H1 (cell line): ENCODE data around the gene DEDD. TPM values are rescaled to one million over a fixed set of nuclear protein-coding genes. Genes with fewer than 3 reads are reported as not detected.
A peak's percentile ranks its signal among the peaks of the same experiment; 100 is the strongest.

Experiments
- CTCF ChIA-PET: fragments of 300-600 bp; sonication (Branson Sonifier 250); formaldehyde crosslinking; loops from one replicate; lab custom pipeline; 2021; ENCODE audit not compliant: partially characterized antibody; lab: Charles Lee
- POLR2A ChIA-PET: fragments of 300-600 bp; sonication (Branson Sonifier 250); formaldehyde crosslinking; loops from one replicate; lab custom pipeline; 2021; ENCODE audit warnings: inconsistent platforms; ENCODE audit not compliant: partially characterized antibody; lab: Charles Lee
- DNase-seq, 2 experiments: peaks; one replicate each; pipeline versions ENCODE4 v3.0.0 to v3.0.0-alpha.2; 2010 to 2022; ENCODE audit warnings: low spot score in 2 of 2, low read depth in 1 of 2, mixed read lengths in 1 of 2
- FAIRE-seq: peaks from 2 replicates; lab custom pipeline; 2011; peaks lifted over from hg19 to GRCh38; lab: Jason Lieb, UNC
- H2AFZ ChIP-seq: 2 replicates; pipeline ENCODE4 v1.8.1; 2012; ENCODE audit warnings: low read length, inconsistent platforms
- H2AK5ac ChIP-seq: 2 replicates; pipeline ENCODE4 v1.6.1; 2013; ENCODE audit warnings: low read depth, low read length
- H2BK120ac ChIP-seq: replicated peaks from 2 replicates; pipeline ENCODE3; 2013; ENCODE audit warnings: low read depth, low read length, inconsistent platforms
- H2BK12ac ChIP-seq: 2 replicates; pipeline ENCODE4 v1.6.1; 2013; ENCODE audit warnings: low read depth, low read length
- H2BK15ac ChIP-seq: 2 replicates; pipeline ENCODE4 v1.6.1; 2013; ENCODE audit warnings: low read length
- H2BK20ac ChIP-seq: 2 replicates; pipeline ENCODE4 v1.6.1; 2013; ENCODE audit warnings: low read length
- H2BK5ac ChIP-seq: 2 replicates; pipeline ENCODE4 v1.6.1; 2013; ENCODE audit warnings: low read depth, low read length
- H3K14ac ChIP-seq: 2 replicates; pipeline ENCODE4 v1.6.1; 2013; ENCODE audit warnings: inconsistent platforms; ENCODE audit not compliant: insufficient read length
- H3K18ac ChIP-seq: 2 replicates; pipeline ENCODE4 v1.6.1; 2013; ENCODE audit warnings: low read length; ENCODE audit errors: extremely low read depth
- H3K23ac ChIP-seq: 2 replicates; pipeline ENCODE4 v1.6.1; 2013; ENCODE audit warnings: inconsistent platforms; ENCODE audit not compliant: insufficient read length
- H3K23me2 ChIP-seq: 2 replicates; pipeline ENCODE4 v1.6.1; 2013; ENCODE audit warnings: low read depth, low read length
- H3K27ac ChIP-seq: 2 replicates; pipeline ENCODE4 v1.6.1; 2011; ENCODE audit warnings: low read depth, low read length, inconsistent platforms
- H3K27me3 ChIP-seq, 4 experiments: replicated peaks in 1 of 4; 1 replicate in 1 of 4; 2 replicates in 3 of 4; pipeline versions ENCODE4 v1.6.1 to v1.8.1; 2011 to 2013; ENCODE audit warnings: low read length in 3 of 4, mild to moderate bottlenecking in 3 of 4, inconsistent platforms in 2 of 4, mixed read lengths in 2 of 4, moderate library complexity in 1 of 4; ENCODE audit not compliant: control insufficient read depth in 3 of 4, insufficient read depth in 3 of 4; ENCODE audit errors: extremely low read depth in 1 of 4
- H3K36me3 ChIP-seq, 4 experiments: 2 replicates each; pipeline versions ENCODE4 v1.6.1 to v1.8.1; 2011 to 2013; ENCODE audit warnings: mild to moderate bottlenecking in 4 of 4, low read length in 3 of 4, moderate library complexity in 2 of 4, control low read depth in 1 of 4, inconsistent platforms in 1 of 4; ENCODE audit not compliant: insufficient read depth in 4 of 4, control insufficient read depth in 2 of 4
- H3K4ac ChIP-seq: replicated peaks from 2 replicates; pipeline ENCODE3; 2013; ENCODE audit warnings: low read length, low read depth, mixed read lengths, inconsistent platforms; ENCODE audit not compliant: insufficient read length
- H3K4me1 ChIP-seq, 4 experiments: replicated peaks in 1 of 4; 1 replicate in 1 of 4; 2 replicates in 3 of 4; pipeline versions ENCODE4 v1.6.1 to v1.8.1; 2011 to 2013; ENCODE audit warnings: low read length in 3 of 4, inconsistent platforms in 2 of 4, mixed read lengths in 1 of 4; ENCODE audit not compliant: insufficient read depth in 4 of 4, control insufficient read depth in 3 of 4
- H3K4me2 ChIP-seq, 2 experiments: 2 replicates each; pipeline versions ENCODE4 v1.6.1 to v1.8.1; 2011 to 2013; ENCODE audit warnings: low read depth in 2 of 2, low read length in 2 of 2, control low read depth in 1 of 2, inconsistent platforms in 1 of 2, mild to moderate bottlenecking in 1 of 2; ENCODE audit not compliant: insufficient read depth in 1 of 2
- H3K4me3 ChIP-seq, 4 experiments: fragments of 200-600, 300-600 bp in 1 of 4; sonication (generic), shearing (Covaris generic), sonication (Bioruptor Twin) in 1 of 4; 2 replicates each; pipeline versions ENCODE4 v1.5.1 to v1.8.1; 2011 to 2016; ENCODE audit warnings: low read length in 4 of 4, low read depth in 3 of 4, control low read depth in 2 of 4, inconsistent platforms in 2 of 4, mild to moderate bottlenecking in 2 of 4, mixed read lengths in 1 of 4, moderate library complexity in 1 of 4; ENCODE audit not compliant: insufficient read depth in 2 of 4; ENCODE audit errors: extremely low read depth in 1 of 4
- H3K56ac ChIP-seq: replicated peaks from 2 replicates; pipeline ENCODE3; 2013; ENCODE audit warnings: low read depth, mild to moderate bottlenecking, mixed read lengths, low read length, inconsistent platforms; ENCODE audit not compliant: insufficient read length
- H3K79me1 ChIP-seq: 2 replicates; pipeline ENCODE4 v1.6.1; 2013; ENCODE audit warnings: low read depth, low read length, control low read depth
- H3K79me2 ChIP-seq, 2 experiments: 2 replicates each; pipeline versions ENCODE4 v1.6.1 to v1.8.1; 2012 to 2013; ENCODE audit warnings: low read length in 2 of 2, mild to moderate bottlenecking in 2 of 2, inconsistent platforms in 1 of 2; ENCODE audit not compliant: insufficient read depth in 2 of 2, control insufficient read depth in 1 of 2
- H3K9ac ChIP-seq, 4 experiments: replicated peaks in 1 of 4; 1 replicate in 1 of 4; 2 replicates in 3 of 4; pipeline versions ENCODE4 v1.6.1 to v1.8.1; 2011 to 2013; ENCODE audit warnings: low read depth in 3 of 4, low read length in 3 of 4, control low read depth in 2 of 4, mild to moderate bottlenecking in 2 of 4, moderate library complexity in 2 of 4, inconsistent platforms in 1 of 4; ENCODE audit errors: extremely low read depth in 1 of 4
- H3K9me3 ChIP-seq, 2 experiments: 2 replicates each; pipeline versions ENCODE4 v1.6.1 to v1.8.1; 2012 to 2013; ENCODE audit warnings: mild to moderate bottlenecking in 2 of 2, moderate library complexity in 2 of 2, control low read depth in 1 of 2, inconsistent platforms in 1 of 2, low read depth in 1 of 2, low read length in 1 of 2, mixed read lengths in 1 of 2; ENCODE audit not compliant: insufficient read depth in 2 of 2
- H4K20me1 ChIP-seq, 2 experiments: replicated peaks in 1 of 2; 2 replicates each; pipeline versions ENCODE3 to v1.8.1; 2011 to 2013; ENCODE audit warnings: inconsistent platforms in 2 of 2, low read length in 2 of 2, mild to moderate bottlenecking in 1 of 2; ENCODE audit not compliant: insufficient read depth in 2 of 2, control insufficient read depth in 1 of 2
- H4K5ac ChIP-seq: 2 replicates; pipeline ENCODE4 v1.6.1; 2013; ENCODE audit warnings: low read length, low read depth, mixed read lengths, inconsistent platforms; ENCODE audit not compliant: insufficient read length
- H4K8ac ChIP-seq: 2 replicates; pipeline ENCODE4 v1.8.0; 2013; ENCODE audit warnings: mild to moderate bottlenecking, moderate library complexity, low read length, inconsistent platforms; ENCODE audit not compliant: insufficient read depth; ENCODE audit errors: extremely low read depth
- H4K91ac ChIP-seq: replicated peaks from 2 replicates; pipeline ENCODE3; 2013; ENCODE audit warnings: low read length, mixed read lengths, inconsistent platforms; ENCODE audit not compliant: insufficient read length
- CHD2 ChIP-seq: IDR thresholded peaks from 2 replicates; pipeline ENCODE4 v1.6.1; 2012; ENCODE audit warnings: low read length, improper control_type of control experiment
- CTBP2 ChIP-seq: IDR thresholded peaks from 2 replicates; pipeline ENCODE4 v1.7.0; 2011; ENCODE audit warnings: borderline replicate concordance, mild to moderate bottlenecking, moderate library complexity, mixed read lengths, low read length; ENCODE audit not compliant: insufficient read depth, insufficient read length
- GTF2F1 ChIP-seq: IDR thresholded peaks from 2 replicates; pipeline ENCODE4 v1.6.1; 2012; ENCODE audit warnings: low read depth, low read length, improper control_type of control experiment, borderline replicate concordance
- MAX ChIP-seq: IDR thresholded peaks from 2 replicates; pipeline ENCODE4 v1.6.1; 2012; ENCODE audit warnings: inconsistent platforms
- TAF7 ChIP-seq: optimal IDR thresholded peaks from 2 replicates; pipeline ENCODE3; 2011; ENCODE audit warnings: low read depth, mild to moderate bottlenecking, inconsistent platforms, low read length, moderate library complexity, borderline replicate concordance
- WGBS, 2 experiments: shearing (Covaris generic) in 1 of 2; methylation state at CpG; one replicate each; pipeline versions ENCODE4 v1.1.6 to v1.1.7; 2013 to 2015; ENCODE audit warnings: low lambda C conversion rate in 2 of 2, mixed read lengths in 2 of 2, inconsistent platforms in 1 of 2, low coverage in 1 of 2, missing lambda C conversion rate in 1 of 2; ENCODE audit not compliant: insufficient replicate concordance in 2 of 2, insufficient coverage in 1 of 2, insufficient read length in 1 of 2; ENCODE audit errors: extremely low coverage in 1 of 2, missing lambda C conversion rate in 1 of 2; 5-methylcytosine and 5-hydroxymethylcytosine counted together
- polyA plus RNA-seq, 7 experiments: library from polyadenylated mRNA; depleted of rRNA in 3 of 7; stranded (reverse) in 5 of 7; unstranded in 2 of 7; fragments of >200 nt in 5 of 7; fragments of 200-250 nt in 2 of 7; gene quantifications; 1 replicate in 5 of 7; 2 replicates in 1 of 7; 4 replicates in 1 of 7; pipeline versions ENCODE4 v1.2.1 to v1.2.3, GENCODE V29; 2011 to 2013; ENCODE audit warnings: missing spikeins in 2 of 7, mixed read lengths in 2 of 7
- total RNA-seq: library from RNA; stranded (reverse); fragmentation: NEBNext Ultra II Directional; extraction: Animal tissue kit (Norgen Biotek cat#: 25700); gene quantifications from 2 replicates; pipeline ENCODE4 v1.2.1, GENCODE V29; 2021

The DEDD gene
- total and polyA plus RNA-seq, 2 of the 8 experiments (the other 6 are each of a cell fraction or from before 2014, with no cell fraction given) = 42.6 to 55.9 TPM

GRCh38 chr1:161158316-161159010 is 26.0 kb upstream of the DEDD start:
- Histone ChIP-seq H3K27me3 (no peaks in the 10 kb centered on the region), H3K4ac (no peak overlapping the region), H3K9ac (peak overlapping the region in 2 of 4 experiments; percentile 68 to 73; a peak in 2 of 7 replicates), H3K18ac (no peak overlapping the region), H3K36me3 (peaks cover 2 to 12% (median 7%) of the 10 kb centered on the region in 4 experiments; a peak in 5 of 8 replicates), H3K56ac (no peak overlapping the region), H2BK12ac (no peak overlapping the region), H2BK15ac (no peak overlapping the region), H3K23me2 (peaks cover 12% of the 10 kb centered on the region), H3K4me3 (peak overlapping the region; percentile 62 to 80 (median 72); a peak in 7 of 8 replicates), H4K5ac (no peak overlapping the region), H3K79me2 (no peaks in the 10 kb centered on the region; a peak in 1 of 4 replicates), H2BK5ac (no peak overlapping the region), H3K27ac (peak overlapping the region; percentile 35; the same call in 1 of the 2 replicates), H2AK5ac (no peak overlapping the region), H3K14ac (no peak overlapping the region), H3K23ac (no peak overlapping the region), H3K4me2 (peak overlapping the region; percentile 63 to 96), H3K4me1 (peaks cover 0 to 15% (median 4%) of the 10 kb centered on the region in 4 experiments; a peak in 4 of 7 replicates), H2AFZ (no peak overlapping the region), H4K20me1 (no peaks in the 10 kb centered on the region), H2BK20ac (no peak overlapping the region), H3K9me3 (no peaks in the 10 kb centered on the region), H4K91ac (no peak overlapping the region), H4K8ac (no peak overlapping the region), H2BK120ac (no peak overlapping the region), H3K79me1 (no peaks in the 10 kb centered on the region; the same call in 1 of the 2 replicates)
- DNase-seq (no peak), FAIRE-seq (no peak)
- TF ChIP-seq CTBP2 (no peak), GTF2F1 (no peak), MAX (no peak), TAF7 (no peak), CHD2 (no peak)
- ChIA-PET CTCF (interaction anchor here (0.8 to 1.7 kb wide), 4 partner anchors 13 to 61 kb away, joined by 3 to 8 read pairs (median 4); no protein-coding TSS in a partner anchor), POLR2A (interaction anchor here (0.9 to 13.6 kb wide), 8 partner anchors 9 to 113 kb away, joined by 3 to 130 read pairs (median 4); partner anchors contain the start of genes ADAMTS4, DEDD, PPOX and USF1)
- 87% methylated on average over 9 of the region's 9 CpGs; no CpG with 5 or more reads in 1 of the 2 experiments for WGBS, 2 experiments
